ENCODE measurements around the gene IL10RA. TPM values are rescaled to one million over a fixed set of nuclear protein-coding genes. Genes with fewer than 3 reads are reported as not detected.

Gene IL10RA
- total RNA-seq, 1 donor from 2014 or later: 5.8 TPM

DNA sequence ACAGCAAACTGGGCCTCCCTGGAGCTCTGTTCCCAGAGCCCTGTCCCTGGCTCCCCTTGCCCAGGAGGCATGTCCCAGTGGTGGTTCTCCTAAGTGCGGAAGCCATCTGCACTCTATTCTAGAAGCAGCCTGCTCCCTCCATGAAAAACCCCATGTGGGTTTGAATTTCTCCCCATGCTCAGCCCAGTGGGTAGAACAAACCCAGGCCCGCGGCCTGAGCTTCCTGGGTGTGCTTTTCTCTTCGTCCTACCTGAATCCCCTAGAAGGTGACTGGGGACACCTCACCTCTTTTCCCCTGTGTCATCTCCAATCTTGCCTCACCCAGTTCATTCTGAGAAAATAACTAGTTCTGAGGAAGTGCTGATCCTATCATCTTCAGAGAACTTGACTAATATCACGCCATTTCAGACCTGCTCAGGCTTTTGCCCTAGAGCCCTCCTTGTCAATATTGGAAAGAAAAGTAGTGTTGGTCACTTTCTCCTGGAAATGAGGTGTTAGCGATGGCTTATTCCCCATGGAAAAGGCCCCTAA is 15.9 kb downstream of the IL10RA start:
- Mint-ChIP-seq H3K4me3 (ENCODE audit: unreplicated experiment) (no peak overlapping the region), H3K4me1 (ENCODE audit: low read depth, unreplicated experiment) (peaks cover 11% of the 10 kb centered on the region), H3K27ac (ENCODE audit: unreplicated experiment) (no peak overlapping the region), H3K27me3 (ENCODE audit: unreplicated experiment) (peaks cover 12% of the 10 kb centered on the region), H3K9me3 (ENCODE audit: unreplicated experiment) (peaks cover 7% of the 10 kb centered on the region), H3K36me3 (ENCODE audit: unreplicated experiment) (peaks cover 11% of the 10 kb centered on the region)
- TF ChIP-seq, protein P1, sequence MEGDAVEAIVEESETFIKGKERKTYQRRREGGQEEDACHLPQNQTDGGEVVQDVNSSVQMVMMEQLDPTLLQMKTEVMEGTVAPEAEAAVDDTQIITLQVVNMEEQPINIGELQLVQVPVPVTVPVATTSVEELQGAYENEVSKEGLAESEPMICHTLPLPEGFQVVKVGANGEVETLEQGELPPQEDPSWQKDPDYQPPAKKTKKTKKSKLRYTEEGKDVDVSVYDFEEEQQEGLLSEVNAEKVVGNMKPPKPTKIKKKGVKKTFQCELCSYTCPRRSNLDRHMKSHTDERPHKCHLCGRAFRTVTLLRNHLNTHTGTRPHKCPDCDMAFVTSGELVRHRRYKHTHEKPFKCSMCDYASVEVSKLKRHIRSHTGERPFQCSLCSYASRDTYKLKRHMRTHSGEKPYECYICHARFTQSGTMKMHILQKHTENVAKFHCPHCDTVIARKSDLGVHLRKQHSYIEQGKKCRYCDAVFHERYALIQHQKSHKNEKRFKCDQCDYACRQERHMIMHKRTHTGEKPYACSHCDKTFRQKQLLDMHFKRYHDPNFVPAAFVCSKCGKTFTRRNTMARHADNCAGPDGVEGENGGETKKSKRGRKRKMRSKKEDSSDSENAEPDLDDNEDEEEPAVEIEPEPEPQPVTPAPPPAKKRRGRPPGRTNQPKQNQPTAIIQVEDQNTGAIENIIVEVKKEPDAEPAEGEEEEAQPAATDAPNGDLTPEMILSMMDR (IDR thresholded peaks at IDR 0.05; ENCODE audit: partially characterized antibody, unreplicated experiment): no peak
- no peak for DNase-seq

DNA sequence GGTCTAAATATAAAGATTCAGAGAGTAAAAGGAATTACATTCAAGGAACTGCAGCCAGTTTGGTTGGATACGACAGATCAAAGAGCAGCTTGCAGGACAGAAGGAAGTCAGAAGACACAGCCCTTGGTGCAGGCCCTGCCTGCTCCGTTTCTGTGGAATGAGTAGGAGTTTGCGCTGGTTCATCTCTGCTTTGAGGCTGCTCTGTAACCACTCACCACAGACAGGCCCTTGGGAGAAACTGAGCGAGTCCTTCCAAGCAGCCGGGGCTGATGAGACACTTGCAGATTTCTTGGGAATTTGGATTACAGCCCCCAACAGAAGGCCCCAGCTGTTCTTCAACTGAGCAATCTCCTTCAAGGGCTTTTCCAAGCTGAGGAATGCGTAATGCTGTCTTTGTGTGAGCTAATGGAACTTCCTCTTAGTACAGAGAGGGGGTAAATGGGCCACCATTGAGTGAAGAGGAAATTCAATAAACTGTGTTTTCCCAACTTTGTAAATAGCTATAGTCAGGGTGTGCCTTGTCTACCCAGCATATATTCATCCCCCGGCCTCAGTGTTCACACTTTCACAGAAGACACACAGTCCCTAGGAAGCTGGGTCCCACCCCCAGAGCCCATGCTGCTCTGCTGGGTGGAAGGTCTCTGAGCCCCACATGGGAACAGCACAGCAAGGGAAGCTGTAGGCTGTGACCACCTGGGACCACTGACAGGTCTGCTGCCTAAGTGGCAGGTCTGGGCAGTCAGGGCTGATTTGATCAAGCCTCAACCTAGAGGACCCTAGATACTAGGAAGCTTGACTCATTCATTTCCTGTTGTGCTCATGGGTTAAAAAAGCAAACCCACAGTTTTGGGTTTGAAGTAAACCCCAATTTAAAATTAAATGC is 16.6 kb downstream of the IL10RA start:
- DNase-seq: no peak
- Mint-ChIP-seq H3K4me3 (ENCODE audit: unreplicated experiment) (no peak overlapping the region), H3K27me3 (ENCODE audit: unreplicated experiment) (peaks cover 12% of the 10 kb centered on the region), H3K36me3 (ENCODE audit: unreplicated experiment) (peaks cover 6% of the 10 kb centered on the region), H3K9me3 (ENCODE audit: unreplicated experiment) (peaks cover 7% of the 10 kb centered on the region), H3K4me1 (ENCODE audit: low read depth, unreplicated experiment) (peaks cover 11% of the 10 kb centered on the region), H3K27ac (ENCODE audit: unreplicated experiment) (no peak overlapping the region)
- TF ChIP-seq, protein P1 (IDR thresholded peaks at IDR 0.05; ENCODE audit: partially characterized antibody, unreplicated experiment): no peak

DNA sequence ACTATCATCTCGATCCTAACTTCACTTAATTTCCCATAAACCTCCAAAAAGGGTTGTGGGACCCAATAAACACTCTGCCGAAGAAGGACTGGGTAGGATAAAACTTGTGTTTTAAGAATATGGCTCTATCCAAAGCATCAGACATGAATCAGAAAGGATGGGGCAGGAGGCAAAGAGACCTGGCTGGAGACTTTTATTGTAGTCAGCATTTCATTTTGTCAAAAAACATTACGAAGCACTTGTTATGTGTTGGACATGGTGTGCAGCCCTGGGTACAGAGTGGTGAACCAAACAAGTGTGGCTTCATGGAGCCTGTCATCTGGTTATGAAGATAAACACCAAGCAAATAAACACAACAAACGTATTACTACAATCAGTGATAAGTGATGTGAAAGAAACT is 17.3 kb downstream of the IL10RA start:
- no peak overlapping the region for H3K4me3 Mint-ChIP-seq (ENCODE audit: unreplicated experiment)
- H3K9me3 Mint-ChIP-seq (ENCODE audit: unreplicated experiment): peaks cover 7% of the 10 kb centered on the region
- H3K27me3 Mint-ChIP-seq (ENCODE audit: unreplicated experiment): peaks cover 12% of the 10 kb centered on the region
- no peak for DNase-seq
- H3K27ac Mint-ChIP-seq (ENCODE audit: unreplicated experiment): no peak overlapping the region
- peaks cover 6% of the 10 kb centered on the region for H3K36me3 Mint-ChIP-seq (ENCODE audit: unreplicated experiment)
- H3K4me1 Mint-ChIP-seq (ENCODE audit: low read depth, unreplicated experiment): peaks cover 11% of the 10 kb centered on the region
- TF ChIP-seq, protein P1 (IDR thresholded peaks at IDR 0.05; ENCODE audit: partially characterized antibody, unreplicated experiment): no peak

DNA sequence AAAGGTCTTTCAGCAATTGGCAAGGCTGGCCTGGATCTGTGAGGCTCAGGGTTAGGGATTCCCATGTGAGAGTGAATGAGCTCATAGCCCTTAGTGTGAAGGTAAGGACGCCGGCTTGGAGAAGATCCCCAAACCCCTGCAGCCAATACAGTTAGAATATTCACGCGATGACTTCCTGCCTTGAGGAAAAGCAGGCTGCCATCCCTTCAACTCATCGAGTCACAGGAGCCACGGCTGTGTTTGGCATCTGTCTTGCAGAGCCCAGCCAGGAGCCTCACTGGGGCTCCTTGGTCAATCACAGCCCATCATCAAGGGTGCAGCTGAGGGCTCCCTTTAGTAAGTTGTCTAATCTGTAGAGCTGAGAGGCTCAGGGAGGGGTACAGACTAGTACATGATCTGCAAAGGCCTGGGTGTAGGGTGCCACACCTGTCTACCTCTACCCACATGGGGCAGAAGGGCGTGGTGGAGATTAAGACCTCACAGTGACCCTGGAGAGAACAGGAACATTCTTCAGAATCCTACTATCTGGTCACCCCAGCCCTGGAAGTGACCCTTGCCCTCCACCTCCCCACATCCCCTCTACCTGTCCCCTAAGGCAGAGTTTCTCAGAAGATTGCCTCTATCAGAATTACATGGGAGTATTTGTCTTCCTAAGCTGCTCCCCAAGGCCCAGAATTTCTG is 18.5 kb downstream of the IL10RA start:
- peaks cover 13% of the 10 kb centered on the region for H3K27me3 Mint-ChIP-seq (ENCODE audit: unreplicated experiment)

More for the DNA sequence above, 18.5 kb downstream of the IL10RA start:
- Mint-ChIP-seq H3K4me1 (ENCODE audit: low read depth, unreplicated experiment) (peaks cover 11% of the 10 kb centered on the region), H3K36me3 (ENCODE audit: unreplicated experiment) (peaks cover 6% of the 10 kb centered on the region), H3K27ac (ENCODE audit: unreplicated experiment) (no peak overlapping the region), H3K4me3 (ENCODE audit: unreplicated experiment) (no peak overlapping the region), H3K9me3 (ENCODE audit: unreplicated experiment) (peaks cover 10% of the 10 kb centered on the region)
- no peak for DNase-seq
- TF ChIP-seq, protein P1 (IDR thresholded peaks at IDR 0.05; ENCODE audit: partially characterized antibody, unreplicated experiment): no peak
